PC-9 (cell line): ENCODE results near the gene PDZD7. TPM values are rescaled to one million over a fixed set of nuclear protein-coding genes. Genes with fewer than 3 reads are reported as not detected.

Source experiments
- BruUV-seq: library from RNA; stranded (reverse); fragments of 400-500 nt; replicated peaks from 2 replicates; lab custom pipeline; 2021; lab: Mats Ljungman, UMichigan
- CTCF ChIA-PET: fragments of 300-600 bp; sonication (Branson Sonifier 250); formaldehyde crosslinking; loops from one replicate; lab custom pipeline; 2022; ENCODE audit warnings: antibody characterized with exemption; lab: Charles Lee
- POLR2A ChIA-PET: fragments of 300-600 bp; sonication (Branson Sonifier 250); formaldehyde crosslinking; loops from one replicate; lab custom pipeline; 2022; ENCODE audit warnings: antibody characterized with exemption; ENCODE audit not compliant: unreplicated experiment; lab: Charles Lee
- DNase-seq, 2 experiments: peaks; one replicate each; pipeline versions ENCODE4 v3.0.0 to v3.0.0-alpha.2; 2015 to 2022; ENCODE audit warnings: mixed read lengths in 1 of 2
- H2AFZ ChIP-seq: fragments of 200-600 bp; sonication (generic); 2 replicates; pipeline ENCODE4 v1.8.1; 2017; ENCODE audit warnings: antibody characterized with exemption
- H3F3A ChIP-seq: fragments of 200-600 bp; sonication (generic); 2 replicates; pipeline ENCODE4 v1.8.1; 2017; ENCODE audit warnings: antibody characterized with exemption, mild to moderate bottlenecking, low read depth; ENCODE audit not compliant: insufficient read depth
- H3K27ac ChIP-seq: fragments of 200-600 bp; sonication (generic); 2 replicates; pipeline ENCODE4 v1.6.1; 2016; ENCODE audit warnings: mixed run types
- H3K27me3 ChIP-seq: fragments of 200-600 bp; sonication (generic); 2 replicates; pipeline ENCODE4 v1.6.1; 2016; ENCODE audit warnings: low read depth, mixed run types; ENCODE audit not compliant: insufficient read depth
- H3K36me3 ChIP-seq: fragments of 200-600 bp; sonication (generic); 2 replicates; pipeline ENCODE4 v1.6.1; 2016; ENCODE audit warnings: low read depth, mixed run types
- H3K4me1 ChIP-seq: fragments of 200-600 bp; sonication (generic); replicated peaks from 2 replicates; pipeline ENCODE4 v1.6.1; 2016; ENCODE audit warnings: mixed run types; ENCODE audit not compliant: insufficient read depth
- H3K4me2 ChIP-seq: fragments of 200-600 bp; sonication (generic); 2 replicates; pipeline ENCODE4 v1.6.1; 2017; ENCODE audit warnings: mixed run types
- H3K4me3 ChIP-seq: fragments of 200-600 bp; sonication (generic); 2 replicates; pipeline ENCODE4 v1.6.1; 2016; ENCODE audit warnings: mixed run types
- H3K79me2 ChIP-seq: fragments of 200-600 bp; sonication (generic); 2 replicates; pipeline ENCODE4 v1.6.1; 2017; ENCODE audit warnings: low read depth, mixed run types
- H3K9me2 ChIP-seq: fragments of 200-600 bp; sonication (generic); 2 replicates; pipeline ENCODE4 v1.8.1; 2017; ENCODE audit warnings: mild to moderate bottlenecking; ENCODE audit not compliant: insufficient read depth
- H3K9me3 ChIP-seq: fragments of 200-600 bp; sonication (generic); 2 replicates; pipeline ENCODE4 v1.8.1; 2016; ENCODE audit warnings: low read depth; ENCODE audit not compliant: insufficient read depth
- H4K20me1 ChIP-seq: fragments of 200-600 bp; sonication (generic); 2 replicates; pipeline ENCODE4 v1.8.1; 2017; ENCODE audit not compliant: insufficient read depth
- CTCF ChIP-seq: fragments of 200-600 bp; sonication (generic); conservative IDR thresholded peaks from 2 replicates; pipeline ENCODE4 v1.6.1; 2017; ENCODE audit warnings: mixed run types, antibody characterized with exemption, mild to moderate bottlenecking, moderate library complexity
- EZH2 ChIP-seq: fragments of 200-600 bp; sonication (generic); IDR thresholded peaks from 2 replicates; pipeline ENCODE4 v1.8.0; 2017; ENCODE audit warnings: antibody characterized with exemption, low read depth
- intact Hi-C: fragments of 100-400 bp; cut with micrococcal nuclease; formaldehyde crosslinking; loops from one replicate; pipeline ENCODE4 v1.10.0; 2022; ENCODE audit not compliant: unreplicated experiment
- total RNA-seq: library from RNA; stranded (reverse); gene quantifications from 2 replicates; pipeline ENCODE4 v1.2.3, GENCODE V29; 2021

Gene PDZD7
- total RNA-seq, 1 experiment from 2014 or later: 2.8 TPM

- intact Hi-C loops: loop anchor here (1.0 kb wide), 1 partner anchor 82 kb away; no protein-coding TSS in a partner anchor
Observed at GRCh38 chr10:101060036-101060950, 29.4 kb upstream of the PDZD7 start.

GRCh38 chr10:101056365-101057151 is 25.6 kb upstream of the PDZD7 start:
- intact Hi-C loops: no loop called here
- H3K9me3 ChIP-seq: no peaks in the 10 kb centered on the region
- CTCF ChIA-PET: interaction anchor here (0.5 kb wide), 1 partner anchor 13 kb away, joined by 3 read pairs; no protein-coding TSS in a partner anchor
- no peak overlapping the region for H3K4me2 ChIP-seq
- no peak overlapping the region for H3K4me3 ChIP-seq
- TF ChIP-seq EZH2 (no peak), CTCF (no peak)
- no TSS peak for BruUV-seq
- no peaks in the 10 kb centered on the region for H3K27me3 ChIP-seq
- no peaks in the 10 kb centered on the region for H3K36me3 ChIP-seq
- no peak for DNase-seq
- POLR2A ChIA-PET: no interaction called here
- peaks cover 26% of the 10 kb centered on the region for H3K79me2 ChIP-seq
- peaks cover 14% of the 10 kb centered on the region for H3K4me1 ChIP-seq
- H2AFZ ChIP-seq: no peak overlapping the region
- H4K20me1 ChIP-seq: no peaks in the 10 kb centered on the region
- H3K9me2 ChIP-seq: no peaks in the 10 kb centered on the region
- H3F3A ChIP-seq: peaks cover 9% of the 10 kb centered on the region
- no peak overlapping the region for H3K27ac ChIP-seq

More at GRCh38 chr10:101060036-101060950, 29.4 kb upstream of the PDZD7 start:
- ChIA-PET POLR2A (no interaction called here), CTCF (interaction anchor here (0.5 to 1.2 kb wide), 2 partner anchors 18 to 35 kb away, joined by 3 to 6 read pairs; no protein-coding TSS in a partner anchor)
- H2AFZ ChIP-seq: peak overlapping the region; percentile 93
- BruUV-seq: TSS peak; percentile 81
- H3K9me2 ChIP-seq: no peaks in the 10 kb centered on the region
- peak overlapping the region; percentile 62 for H3K4me3 ChIP-seq
- peak; percentile 74 to 85 for DNase-seq
- peaks cover 13% of the 10 kb centered on the region for H3F3A ChIP-seq
- H3K4me2 ChIP-seq: peak overlapping the region; percentile 79
- TF ChIP-seq CTCF (peak; percentile 85), EZH2 (no peak)
- H3K27me3 ChIP-seq: no peaks in the 10 kb centered on the region
- peaks cover 40% of the 10 kb centered on the region for H3K79me2 ChIP-seq
- H3K4me1 ChIP-seq: peaks cover 19% of the 10 kb centered on the region
- no peaks in the 10 kb centered on the region for H4K20me1 ChIP-seq
- H3K9me3 ChIP-seq: no peaks in the 10 kb centered on the region
- H3K27ac ChIP-seq: peak overlapping the region; percentile 86
- no peaks in the 10 kb centered on the region for H3K36me3 ChIP-seq

- Histone ChIP-seq H3K9me3 (no peaks in the 10 kb centered on the region), H2AFZ (no peak overlapping the region), H4K20me1 (no peaks in the 10 kb centered on the region), H3K9me2 (no peaks in the 10 kb centered on the region), H3K79me2 (peaks cover 26% of the 10 kb centered on the region), H3K4me3 (no peak overlapping the region), H3K27me3 (no peaks in the 10 kb centered on the region), H3K4me2 (no peak overlapping the region), H3K27ac (no peak overlapping the region), H3K4me1 (peaks cover 14% of the 10 kb centered on the region), H3F3A (peaks cover 5% of the 10 kb centered on the region; the same call in 1 of the 2 replicates), H3K36me3 (no peaks in the 10 kb centered on the region)
- BruUV-seq: no TSS peak
- ChIA-PET CTCF (no interaction called here), POLR2A (no interaction called here)
- intact Hi-C loops: no loop called here
- no peak for TF ChIP-seq EZH2
- no peak for TF ChIP-seq CTCF
- DNase-seq: no peak
Observed at GRCh38 chr10:101055411-101055810, 24.5 kb upstream of the PDZD7 start.
